T1000 (cell line): ENCODE measurements around the gene ZNF598.
"Not testable (repeated sequence)": the region's sequence is repeated elsewhere in the genome, so short reads cannot be mapped to it uniquely, and the experiment has no call there.

ENCODE experiments used
- DNase-seq: peaks from one replicate; lab custom pipeline; 2025; ENCODE audit warnings: mixed read lengths; lab: John Stamatoyannopoulos, UW

Gene ZNF598

GRCh38 chr16:2040041-2040786 lies 30.6 kb upstream of the ZNF598 start:
- no peak for DNase-seq

- no peak for DNase-seq
These were observed 29.8 kb upstream of the ZNF598 start for GRCh38 chr16:2039274-2040031.

GRCh38 chr16:2038382-2039231 lies 29.0 kb upstream of the ZNF598 start:
- no peak for DNase-seq

- no peak for DNase-seq
These were observed 28.2 kb upstream of the ZNF598 start for GRCh38 chr16:2037647-2038381.

GRCh38 chr16:2037115-2037514 lies 27.5 kb upstream of the ZNF598 start:
- no peak for DNase-seq

- no peak for DNase-seq
These were observed 26.8 kb upstream of the ZNF598 start for GRCh38 chr16:2036200-2036966.

GRCh38 chr16:2035431-2036199 lies 26.0 kb upstream of the ZNF598 start:
- peak; percentile 93 for DNase-seq

GRCh38 chr16:2034696-2035430 lies 25.2 kb upstream of the ZNF598 start:
- no peak for DNase-seq

GRCh38 chr16:2033909-2034695 lies 24.5 kb upstream of the ZNF598 start:
- not testable (repeated sequence) for DNase-seq

GRCh38 chr16:2033057-2033908 lies 23.7 kb upstream of the ZNF598 start:
- DNase-seq = peak; percentile 77

- DNase-seq = no peak
These were observed 22.9 kb upstream of the ZNF598 start for GRCh38 chr16:2032285-2033056.

GRCh38 chr16:2031081-2031577 lies 21.5 kb upstream of the ZNF598 start:
- no peak for DNase-seq

GRCh38 chr16:2030036-2030435 lies 20.4 kb upstream of the ZNF598 start:
- DNase-seq = no peak

- DNase-seq = no peak
These were observed 19.7 kb upstream of the ZNF598 start for GRCh38 chr16:2029350-2029749.

- DNase-seq = no peak
These were observed 19.1 kb upstream of the ZNF598 start for GRCh38 chr16:2028620-2029220.

GRCh38 chr16:2028146-2028545 lies 18.5 kb upstream of the ZNF598 start:
- no peak for DNase-seq
